ENCODE results near the gene CFAP298.

CFAP298 gene

GRCh38 chr21:32612075-32612998, at the start of gene CFAP298 (continued):
- TF ChIP-seq ZNF26 (tag by site-specific recombination; IDR thresholded peaks at IDR 0.05) (no peak), ZNF18 (tag by site-specific recombination; IDR thresholded peaks at IDR 0.05) (no peak), INSM2 (tag by site-specific recombination; IDR thresholded peaks at IDR 0.05) (peak; percentile 98), RBAK (tag by site-specific recombination; IDR thresholded peaks at IDR 0.05) (no peak), ZNF394 (tag by site-specific recombination; IDR thresholded peaks at IDR 0.05; ENCODE audit: borderline replicate concordance) (peak; percentile 91), ZNF112 (tag by site-specific recombination; IDR thresholded peaks at IDR 0.05) (no peak), ZNF155 (tag by site-specific recombination; IDR thresholded peaks at IDR 0.05) (no peak), ZNF48 (tag by site-specific recombination; IDR thresholded peaks at IDR 0.05) (no peak), ZFP41 (tag by site-specific recombination; IDR thresholded peaks at IDR 0.05; ENCODE audit: borderline replicate concordance) (peak; percentile 59; the same call in 1 of the 2 replicates), ZNF521 (tag by site-specific recombination; IDR thresholded peaks at IDR 0.05) (no peak), ZNF169 (tag by site-specific recombination; IDR thresholded peaks at IDR 0.05) (no peak), ZNF311 (tag by site-specific recombination; IDR thresholded peaks at IDR 0.05; ENCODE audit: borderline replicate concordance) (no peak), PRDM6 (tag by site-specific recombination; IDR thresholded peaks at IDR 0.05) (no peak), YY2 (tag by site-specific recombination; IDR thresholded peaks at IDR 0.05) (no peak), ZNF174 (tag by site-specific recombination; IDR thresholded peaks at IDR 0.05) (no peak), ZNF560 (tag by site-specific recombination; IDR thresholded peaks at IDR 0.05; ENCODE audit: borderline replicate concordance) (no peak), HIC1 (tag by site-specific recombination; IDR thresholded peaks at IDR 0.05) (no peak), ZNF239 (tag by site-specific recombination; IDR thresholded peaks at IDR 0.05) (0 out of 2 replicates have a peak, but pooled peaks have one; percentile 73)
- TF ChIP-seq, protein P1, sequence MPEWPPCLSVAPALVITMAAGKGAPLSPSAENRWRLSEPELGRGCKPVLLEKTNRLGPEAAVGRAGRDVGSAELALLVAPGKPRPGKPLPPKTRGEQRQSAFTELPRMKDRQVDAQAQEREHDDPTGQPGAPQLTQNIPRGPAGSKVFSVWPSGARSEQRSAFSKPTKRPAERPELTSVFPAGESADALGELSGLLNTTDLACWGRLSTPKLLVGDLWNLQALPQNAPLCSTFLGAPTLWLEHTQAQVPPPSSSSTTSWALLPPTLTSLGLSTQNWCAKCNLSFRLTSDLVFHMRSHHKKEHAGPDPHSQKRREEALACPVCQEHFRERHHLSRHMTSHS (tag by site-specific recombination; IDR thresholded peaks at IDR 0.05) = no peak
- TF ChIP-seq, protein P2, sequence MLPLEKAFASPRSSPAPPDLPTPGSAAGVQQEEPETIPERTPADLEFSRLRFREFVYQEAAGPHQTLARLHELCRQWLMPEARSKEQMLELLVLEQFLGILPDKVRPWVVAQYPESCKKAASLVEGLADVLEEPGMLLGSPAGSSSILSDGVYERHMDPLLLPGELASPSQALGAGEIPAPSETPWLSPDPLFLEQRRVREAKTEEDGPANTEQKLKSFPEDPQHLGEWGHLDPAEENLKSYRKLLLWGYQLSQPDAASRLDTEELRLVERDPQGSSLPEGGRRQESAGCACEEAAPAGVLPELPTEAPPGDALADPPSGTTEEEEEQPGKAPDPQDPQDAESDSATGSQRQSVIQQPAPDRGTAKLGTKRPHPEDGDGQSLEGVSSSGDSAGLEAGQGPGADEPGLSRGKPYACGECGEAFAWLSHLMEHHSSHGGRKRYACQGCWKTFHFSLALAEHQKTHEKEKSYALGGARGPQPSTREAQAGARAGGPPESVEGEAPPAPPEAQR (tag by site-specific recombination; IDR thresholded peaks at IDR 0.05) = no peak
- TF ChIP-seq, protein P3, sequence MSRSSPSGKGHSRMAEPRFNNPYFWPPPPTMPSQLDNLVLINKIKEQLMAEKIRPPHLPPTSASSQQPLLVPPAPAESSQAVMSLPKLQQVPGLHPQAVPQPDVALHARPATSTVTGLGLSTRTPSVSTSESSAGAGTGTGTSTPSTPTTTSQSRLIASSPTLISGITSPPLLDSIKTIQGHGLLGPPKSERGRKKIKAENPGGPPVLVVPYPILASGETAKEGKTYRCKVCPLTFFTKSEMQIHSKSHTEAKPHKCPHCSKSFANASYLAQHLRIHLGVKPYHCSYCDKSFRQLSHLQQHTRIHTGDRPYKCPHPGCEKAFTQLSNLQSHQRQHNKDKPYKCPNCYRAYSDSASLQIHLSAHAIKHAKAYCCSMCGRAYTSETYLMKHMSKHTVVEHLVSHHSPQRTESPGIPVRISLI (tag by site-specific recombination; IDR thresholded peaks at IDR 0.05) = no peak
- TF ChIP-seq, protein P4, sequence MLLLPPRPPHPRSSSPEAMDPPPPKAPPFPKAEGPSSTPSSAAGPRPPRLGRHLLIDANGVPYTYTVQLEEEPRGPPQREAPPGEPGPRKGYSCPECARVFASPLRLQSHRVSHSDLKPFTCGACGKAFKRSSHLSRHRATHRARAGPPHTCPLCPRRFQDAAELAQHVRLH (tag by site-specific recombination; IDR thresholded peaks at IDR 0.05) = peak; percentile 95
- TF ChIP-seq, protein P5, sequence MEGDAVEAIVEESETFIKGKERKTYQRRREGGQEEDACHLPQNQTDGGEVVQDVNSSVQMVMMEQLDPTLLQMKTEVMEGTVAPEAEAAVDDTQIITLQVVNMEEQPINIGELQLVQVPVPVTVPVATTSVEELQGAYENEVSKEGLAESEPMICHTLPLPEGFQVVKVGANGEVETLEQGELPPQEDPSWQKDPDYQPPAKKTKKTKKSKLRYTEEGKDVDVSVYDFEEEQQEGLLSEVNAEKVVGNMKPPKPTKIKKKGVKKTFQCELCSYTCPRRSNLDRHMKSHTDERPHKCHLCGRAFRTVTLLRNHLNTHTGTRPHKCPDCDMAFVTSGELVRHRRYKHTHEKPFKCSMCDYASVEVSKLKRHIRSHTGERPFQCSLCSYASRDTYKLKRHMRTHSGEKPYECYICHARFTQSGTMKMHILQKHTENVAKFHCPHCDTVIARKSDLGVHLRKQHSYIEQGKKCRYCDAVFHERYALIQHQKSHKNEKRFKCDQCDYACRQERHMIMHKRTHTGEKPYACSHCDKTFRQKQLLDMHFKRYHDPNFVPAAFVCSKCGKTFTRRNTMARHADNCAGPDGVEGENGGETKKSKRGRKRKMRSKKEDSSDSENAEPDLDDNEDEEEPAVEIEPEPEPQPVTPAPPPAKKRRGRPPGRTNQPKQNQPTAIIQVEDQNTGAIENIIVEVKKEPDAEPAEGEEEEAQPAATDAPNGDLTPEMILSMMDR (tag by site-specific recombination; IDR thresholded peaks at IDR 0.05) = 0 out of 2 replicates have a peak, but pooled peaks have one; percentile 17
